Prostate gland (tissue), 2 donors: ENCODE measurements around the gene CAVIN4. TPM values are rescaled to one million over a fixed set of nuclear protein-coding genes. Genes with fewer than 3 reads are reported as not detected.

Experiments used
- DNase-seq: peaks from one replicate; pipeline ENCODE4 v3.0.0-alpha.2; 2019; ENCODE audit warnings: low spot score
- H3K27ac ChIP-seq, 2 donors: fragments of 200-600 bp; sonication (generic); 2 replicates each; pipeline ENCODE4 v1.5.1; 2017 to 2019
- H3K27me3 ChIP-seq: fragments of 200-600 bp; sonication (generic); replicated peaks from 2 replicates; pipeline ENCODE4 v1.5.1; 2019; ENCODE audit not compliant: insufficient read depth
- H3K36me3 ChIP-seq, 2 donors: fragments of 200-600 bp; sonication (generic); 1 replicate in 1 of 2; 2 replicates in 1 of 2; pipeline versions ENCODE4 v1.5.1 to v1.8.1; 2017 to 2019
- H3K4me1 ChIP-seq: fragments of 200-600 bp; sonication (generic); replicated peaks from 2 replicates; pipeline ENCODE4 v1.5.1; 2019
- H3K4me3 ChIP-seq, 2 donors: fragments of 200-600 bp; sonication (generic); 2 replicates each; pipeline ENCODE4 v1.5.1; 2017 to 2019
- H3K9me3 ChIP-seq: fragments of 200-600 bp; sonication (generic); 2 replicates; pipeline ENCODE4 v1.5.1; 2017
- POLR2A ChIP-seq: fragments of 450-650 bp; IDR thresholded peaks from one replicate; pipeline ENCODE4 v1.6.1; 2016; ENCODE audit warnings: antibody characterized with exemption, mild to moderate bottlenecking
- POLR2AphosphoS5 ChIP-seq: sonication (generic); formaldehyde crosslinking; IDR thresholded peaks from one replicate; pipeline ENCODE4 v1.6.1; 2017; ENCODE audit warnings: antibody characterized with exemption
- WGBS: methylation state at CpG from one replicate; pipeline ENCODE4 v1.1.5; 2018; 5-methylcytosine and 5-hydroxymethylcytosine counted together
- intact Hi-C: fragments of 100-400 bp; cut with DNase I; formaldehyde crosslinking; loops from one replicate; pipeline ENCODE4 v1.14.2; 2022
- total RNA-seq, 2 donors: library from RNA; depleted of rRNA; stranded (reverse); fragments of >200 nt; gene quantifications; one replicate each; pipeline ENCODE4 v1.1.0, GENCODE V29; 2016
- TF ChIP-seq, protein P1 (sequence below), 4 experiments: fragments of 200-600 bp in 2 of 4; fragments of 450-650 bp in 2 of 4; sonication (generic) in 2 of 4; IDR thresholded peaks; 1 replicate in 3 of 4; 2 replicates in 1 of 4; pipeline ENCODE4 v1.5.1; 2016 to 2019; ENCODE audit warnings: antibody characterized with exemption in 4 of 4, mild to moderate bottlenecking in 2 of 4, moderate library complexity in 2 of 4

CAVIN4 gene, protein sequence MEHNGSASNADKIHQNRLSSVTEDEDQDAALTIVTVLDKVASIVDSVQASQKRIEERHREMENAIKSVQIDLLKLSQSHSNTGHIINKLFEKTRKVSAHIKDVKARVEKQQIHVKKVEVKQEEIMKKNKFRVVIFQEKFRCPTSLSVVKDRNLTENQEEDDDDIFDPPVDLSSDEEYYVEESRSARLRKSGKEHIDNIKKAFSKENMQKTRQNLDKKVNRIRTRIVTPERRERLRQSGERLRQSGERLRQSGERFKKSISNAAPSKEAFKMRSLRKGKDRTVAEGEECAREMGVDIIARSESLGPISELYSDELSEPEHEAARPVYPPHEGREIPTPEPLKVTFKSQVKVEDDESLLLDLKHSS
- 1 to 10 TPM in 1 of 2 donors, under 1 TPM in 1; 0.50 to 1.2 TPM for total RNA-seq

DNA sequence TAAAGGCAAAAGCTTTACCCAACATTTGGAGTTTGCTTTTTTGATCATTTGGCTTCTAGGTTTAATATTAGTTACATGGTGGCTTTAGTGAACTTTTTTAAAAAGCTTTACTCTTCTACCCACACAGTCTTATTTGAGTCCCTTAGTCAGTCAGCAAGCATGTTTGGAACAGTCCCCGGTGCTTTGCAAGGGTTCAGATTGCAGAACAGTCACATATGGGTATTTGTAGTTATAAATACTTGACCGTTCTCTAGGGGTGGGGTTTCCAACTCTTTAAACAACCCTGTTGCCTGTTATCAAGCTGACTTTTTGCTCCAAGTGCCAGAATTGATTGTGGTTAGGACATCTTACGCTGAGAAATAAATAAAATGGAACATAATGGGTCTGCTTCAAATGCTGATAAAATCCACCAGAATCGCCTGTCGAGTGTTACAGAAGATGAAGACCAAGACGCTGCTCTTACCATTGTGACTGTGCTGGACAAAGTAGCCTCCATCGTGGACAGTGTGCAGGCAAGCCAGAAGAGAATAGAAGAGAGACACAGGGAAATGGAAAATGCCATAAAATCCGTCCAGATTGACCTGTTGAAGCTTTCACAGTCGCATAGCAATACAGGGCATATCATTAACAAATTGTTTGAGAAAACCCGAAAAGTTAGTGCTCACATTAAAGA is at the start of gene CAVIN4:
CAVIN4 (plus strand) TSS at position 304 of the 673 bp plus-strand sequence; CDS start at position 369, 65 bp downstream.
- intact Hi-C loops, result no loop called here
- WGBS, result 75% methylated on average over 10 of the region's 10 CpGs
- TF ChIP-seq, protein P1, sequence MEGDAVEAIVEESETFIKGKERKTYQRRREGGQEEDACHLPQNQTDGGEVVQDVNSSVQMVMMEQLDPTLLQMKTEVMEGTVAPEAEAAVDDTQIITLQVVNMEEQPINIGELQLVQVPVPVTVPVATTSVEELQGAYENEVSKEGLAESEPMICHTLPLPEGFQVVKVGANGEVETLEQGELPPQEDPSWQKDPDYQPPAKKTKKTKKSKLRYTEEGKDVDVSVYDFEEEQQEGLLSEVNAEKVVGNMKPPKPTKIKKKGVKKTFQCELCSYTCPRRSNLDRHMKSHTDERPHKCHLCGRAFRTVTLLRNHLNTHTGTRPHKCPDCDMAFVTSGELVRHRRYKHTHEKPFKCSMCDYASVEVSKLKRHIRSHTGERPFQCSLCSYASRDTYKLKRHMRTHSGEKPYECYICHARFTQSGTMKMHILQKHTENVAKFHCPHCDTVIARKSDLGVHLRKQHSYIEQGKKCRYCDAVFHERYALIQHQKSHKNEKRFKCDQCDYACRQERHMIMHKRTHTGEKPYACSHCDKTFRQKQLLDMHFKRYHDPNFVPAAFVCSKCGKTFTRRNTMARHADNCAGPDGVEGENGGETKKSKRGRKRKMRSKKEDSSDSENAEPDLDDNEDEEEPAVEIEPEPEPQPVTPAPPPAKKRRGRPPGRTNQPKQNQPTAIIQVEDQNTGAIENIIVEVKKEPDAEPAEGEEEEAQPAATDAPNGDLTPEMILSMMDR (IDR thresholded peaks at IDR 0.05), result no peak
- TF ChIP-seq POLR2AphosphoS5 (no peak), POLR2A (no peak)

DNA sequence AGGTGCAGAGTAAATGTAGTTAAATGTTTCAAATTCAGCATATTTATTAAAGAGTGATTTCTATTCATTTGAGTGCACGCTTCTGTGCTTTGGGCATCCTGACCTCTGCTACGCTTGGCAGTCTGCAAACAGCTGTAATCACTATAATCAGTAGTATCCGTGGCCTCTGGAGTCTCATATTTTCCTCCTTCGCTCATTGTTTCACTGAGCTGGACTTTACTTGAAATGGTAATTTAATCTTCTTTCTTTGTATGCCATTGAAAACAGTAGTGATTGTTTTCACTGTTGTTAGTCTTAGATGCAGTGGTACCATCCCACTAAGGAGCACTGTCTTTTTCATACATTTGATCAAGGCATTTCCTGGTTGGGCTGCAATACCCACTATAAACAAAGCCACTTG is 43.5 kb upstream of the CAVIN4 start:
- Histone ChIP-seq H3K27ac (no peak overlapping the region), H3K36me3 (no peaks in the 10 kb centered on the region), H3K4me3 (no peak overlapping the region), H3K27me3 (no peaks in the 10 kb centered on the region), H3K4me1 (no peaks in the 10 kb centered on the region), H3K9me3 (no peaks in the 10 kb centered on the region)
- intact Hi-C loops, result no loop called here
- DNase-seq, result no peak
- WGBS, result 52% methylated on average over 4 of the region's 4 CpGs
- TF ChIP-seq POLR2AphosphoS5, result no peak
- TF ChIP-seq, protein P1 (IDR thresholded peaks at IDR 0.05), result no peak
- TF ChIP-seq POLR2A, result no peak

More for the DNA sequence above, at the start of gene CAVIN4:
- H3K27me3 ChIP-seq, result no peaks in the 10 kb centered on the region
- H3K36me3 ChIP-seq, result no peaks in the 10 kb centered on the region
- H3K27ac ChIP-seq, result no peak within 1 kb of the TSS
- no peaks in the 10 kb centered on the region for H3K9me3 ChIP-seq
- DNase-seq, result no peak
- H3K4me3 ChIP-seq, result no peak within 1 kb of the TSS
- H3K4me1 ChIP-seq, result no peaks in the 10 kb centered on the region

DNA sequence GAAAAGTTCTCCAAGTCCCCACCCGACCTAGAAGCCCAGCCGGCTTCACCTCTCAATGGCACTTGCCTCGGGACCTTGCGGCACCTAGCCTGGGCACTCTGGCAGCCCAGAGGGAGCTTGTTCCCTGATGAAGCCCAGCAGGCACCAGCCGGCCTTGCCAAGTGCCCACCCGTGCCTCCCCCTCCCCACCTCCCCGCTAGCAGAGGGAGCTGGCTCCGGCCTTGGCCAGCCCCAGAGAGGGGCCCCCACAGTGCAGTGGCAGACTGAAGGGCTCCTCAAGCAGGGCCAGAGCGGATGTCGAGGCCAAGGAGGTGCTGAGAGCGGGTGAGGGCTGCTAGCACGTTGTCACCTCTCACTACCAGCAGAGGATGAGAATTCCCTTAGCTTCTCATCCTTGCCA is 37.6 kb upstream of the CAVIN4 start:
- no peaks in the 10 kb centered on the region for H3K27me3 ChIP-seq
- no peak overlapping the region for H3K27ac ChIP-seq
- 94% methylated on average over 10 of the region's 12 CpGs for WGBS
- intact Hi-C loops, result no loop called here
- no peaks in the 10 kb centered on the region for H3K36me3 ChIP-seq
- no peaks in the 10 kb centered on the region for H3K4me1 ChIP-seq
- TF ChIP-seq POLR2A (no peak), POLR2AphosphoS5 (no peak)
- TF ChIP-seq, protein P1 (IDR thresholded peaks at IDR 0.05), result no peak
- DNase-seq, result no peak
- no peak overlapping the region for H3K4me3 ChIP-seq
- no peaks in the 10 kb centered on the region for H3K9me3 ChIP-seq

DNA sequence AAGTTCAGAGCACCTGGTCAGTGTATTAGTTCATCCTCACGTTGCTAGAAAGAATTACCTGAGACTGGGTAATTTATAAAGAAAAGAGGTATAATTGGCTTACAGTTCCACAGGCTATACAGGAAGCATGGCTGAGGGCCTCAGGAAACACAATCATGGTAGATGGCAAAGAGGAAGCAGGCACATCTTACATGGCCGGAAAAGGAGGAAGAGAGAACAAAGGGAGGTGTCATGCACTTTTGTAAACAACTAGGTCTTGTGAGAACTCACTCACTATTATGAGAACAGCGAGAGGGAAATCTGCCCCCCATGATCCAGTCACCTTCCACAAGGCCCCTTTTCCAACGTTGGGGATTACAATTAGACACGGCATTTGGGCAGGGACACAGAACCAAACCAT is 28.8 kb upstream of the CAVIN4 start:
- Histone ChIP-seq H3K4me3 (no peak overlapping the region), H3K27me3 (no peaks in the 10 kb centered on the region), H3K9me3 (no peaks in the 10 kb centered on the region), H3K4me1 (no peaks in the 10 kb centered on the region), H3K27ac (no peak overlapping the region), H3K36me3 (no peaks in the 10 kb centered on the region)
- 83% methylated on average over 5 of the region's 5 CpGs for WGBS
- TF ChIP-seq POLR2AphosphoS5 (no peak), POLR2A (no peak)
- TF ChIP-seq, protein P1 (IDR thresholded peaks at IDR 0.05), result no peak
- intact Hi-C loops, result no loop called here
- no peak for DNase-seq
